SW480 (cell line): ENCODE measurements around the gene MBNL2.

Experiments
- DNase-seq: peaks from one replicate; pipeline ENCODE4 v3.0.0-alpha.2; 2016; ENCODE audit warnings: low spot score

Gene MBNL2

DNA sequence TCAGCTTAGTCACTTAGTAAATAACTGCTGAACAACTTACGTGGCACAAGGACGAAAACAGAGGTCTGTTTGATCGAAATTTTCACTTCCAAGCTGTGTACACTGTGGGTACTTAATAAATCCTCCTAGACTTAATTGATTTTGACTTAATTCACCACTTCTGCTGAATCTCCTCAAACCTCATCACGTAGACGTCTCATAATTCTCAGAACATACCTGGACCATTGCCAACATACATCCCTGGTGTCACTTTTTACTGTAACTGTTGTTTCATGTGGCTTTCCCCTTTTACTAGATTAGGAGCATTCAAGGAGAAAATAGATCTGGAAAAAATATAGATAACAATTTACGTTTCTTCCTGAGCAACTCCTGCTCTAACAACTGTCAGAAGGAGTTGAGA lies 105.0 kb downstream of the MBNL2 start:
- no peak for DNase-seq

DNA sequence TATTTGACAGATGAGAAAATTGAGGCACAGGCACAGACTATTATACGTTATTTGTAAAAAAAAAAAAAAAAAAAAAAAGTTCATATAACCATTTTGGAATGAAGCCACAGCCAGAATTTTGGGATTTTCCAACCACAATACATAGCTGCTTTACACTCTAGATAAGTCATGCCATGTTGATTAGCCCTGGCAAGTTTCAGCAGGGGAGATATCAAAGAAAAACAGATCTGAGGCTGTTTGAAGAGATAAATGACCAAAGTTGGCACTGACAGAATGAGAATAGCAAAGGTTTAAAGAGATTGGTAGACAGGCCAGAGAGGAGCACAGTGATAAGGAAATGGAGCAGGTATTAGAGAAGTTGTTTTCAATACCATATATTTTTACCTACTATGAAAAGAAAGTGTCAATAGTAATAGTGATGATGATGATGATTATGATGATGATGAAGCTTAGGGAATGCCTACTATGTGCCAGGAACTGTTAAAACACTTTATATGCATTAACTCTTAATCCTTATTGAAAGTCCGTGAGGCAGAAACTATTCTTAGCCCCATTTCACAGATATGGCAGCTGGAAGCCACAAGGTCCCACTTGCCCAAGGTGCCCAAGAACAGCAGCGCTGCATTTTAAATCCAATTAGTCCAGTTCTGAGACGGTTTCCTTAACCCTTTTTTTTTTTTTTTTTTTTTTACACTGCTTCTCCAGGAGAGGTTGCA lies 105.5 kb downstream of the MBNL2 start:
- no peak for DNase-seq

DNA sequence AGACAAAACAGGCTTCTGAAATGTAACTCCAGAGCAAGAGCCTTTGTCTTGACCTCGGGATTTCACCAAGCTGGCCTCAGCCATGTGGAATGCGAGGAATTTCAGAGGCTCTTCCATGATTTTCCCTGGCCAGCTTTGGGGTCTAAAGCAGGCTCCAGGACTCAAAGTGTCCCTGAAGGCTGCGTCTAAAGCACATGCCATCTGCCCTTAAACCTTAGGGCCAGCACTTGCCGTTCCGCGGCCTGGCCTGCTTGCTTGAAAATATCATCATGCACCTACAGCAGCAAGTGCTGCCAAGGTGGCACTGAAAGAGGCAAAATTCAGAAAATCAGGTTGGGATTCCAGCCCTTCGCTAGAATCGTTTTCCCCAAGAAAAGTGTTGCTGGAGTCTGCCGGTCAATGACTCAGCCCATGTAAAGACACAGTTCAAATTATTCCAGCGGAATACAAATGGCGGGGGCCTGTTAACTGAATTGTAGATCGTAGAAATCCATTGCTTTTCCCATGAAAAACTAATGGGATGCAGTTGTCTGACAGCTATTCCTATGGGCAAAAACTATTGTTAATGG lies 106.2 kb downstream of the MBNL2 start:
- no peak for DNase-seq

DNA sequence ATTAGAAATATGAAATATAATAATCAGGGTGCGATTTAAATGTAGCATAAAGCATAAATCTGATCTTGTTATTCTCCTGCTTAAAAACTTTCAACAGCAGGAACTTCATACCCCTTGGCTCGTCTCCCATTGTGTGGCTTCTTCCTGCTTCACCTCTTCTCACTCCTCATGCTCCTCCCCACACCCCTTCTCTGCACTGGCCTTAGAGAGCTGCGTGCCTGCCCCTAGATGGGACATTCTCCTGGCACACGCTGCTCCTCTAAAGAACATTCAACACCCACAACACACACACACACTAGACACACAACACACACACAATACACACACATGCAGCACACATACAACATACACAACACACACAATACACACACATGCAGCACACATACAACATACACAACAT lies 107.2 kb downstream of the MBNL2 start:
- DNase-seq = no peak

DNA sequence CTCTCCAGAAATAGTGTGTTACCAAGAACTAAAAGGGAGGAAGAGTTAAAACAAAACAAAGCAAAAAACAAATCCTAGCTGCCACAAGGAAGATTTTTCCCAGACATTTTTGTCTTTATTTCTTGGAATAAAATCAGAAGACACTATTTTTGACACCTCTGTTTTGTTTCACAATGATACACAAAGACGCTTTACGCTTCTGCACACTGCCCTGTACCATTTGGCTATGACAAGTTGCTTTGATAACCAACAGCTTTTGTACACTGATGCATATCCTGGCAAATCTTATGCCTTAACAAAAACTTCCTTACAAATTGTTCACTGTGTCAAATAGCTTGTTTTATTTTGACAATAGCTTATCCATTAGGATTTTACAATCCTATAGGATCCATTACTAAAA lies 108.3 kb downstream of the MBNL2 start:
- no peak for DNase-seq

DNA sequence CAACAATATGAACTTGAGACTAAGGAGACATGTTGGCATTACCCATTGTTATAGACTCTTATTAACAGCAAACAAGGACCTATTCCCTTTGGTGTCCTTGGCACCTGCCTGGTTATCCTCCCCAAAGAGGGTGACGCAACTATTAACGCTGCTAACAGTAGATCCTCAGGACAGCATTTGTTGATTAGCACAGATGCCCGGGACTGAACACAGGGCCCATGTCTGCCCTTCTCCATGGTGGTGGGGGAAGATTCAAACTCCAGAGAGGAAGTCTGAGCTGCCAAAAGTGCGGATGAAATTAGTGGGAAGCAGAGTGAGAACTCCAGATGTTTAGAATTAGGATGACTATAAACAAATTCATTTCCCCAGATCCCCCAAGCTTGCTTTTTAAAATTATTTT lies 110.6 kb downstream of the MBNL2 start:
- DNase-seq = no peak

DNA sequence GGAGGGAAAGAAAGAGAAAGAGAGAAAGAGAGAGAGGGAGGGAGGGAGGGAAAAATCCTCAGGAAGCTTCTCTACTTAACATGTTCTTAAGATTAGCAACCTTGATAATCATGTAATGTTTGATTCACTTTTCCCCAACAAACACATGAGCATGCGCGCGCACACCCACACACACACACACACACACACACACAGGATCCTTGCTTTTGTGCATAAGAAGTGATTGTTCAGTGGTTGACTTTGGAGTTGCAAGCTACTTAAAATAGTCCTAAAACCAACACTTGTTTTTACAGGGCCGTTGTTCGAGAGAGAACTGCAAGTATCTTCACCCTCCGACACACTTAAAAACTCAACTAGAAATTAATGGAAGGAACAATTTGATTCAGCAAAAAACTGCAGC lies 111.8 kb downstream of the MBNL2 start:
- no peak for DNase-seq

DNA sequence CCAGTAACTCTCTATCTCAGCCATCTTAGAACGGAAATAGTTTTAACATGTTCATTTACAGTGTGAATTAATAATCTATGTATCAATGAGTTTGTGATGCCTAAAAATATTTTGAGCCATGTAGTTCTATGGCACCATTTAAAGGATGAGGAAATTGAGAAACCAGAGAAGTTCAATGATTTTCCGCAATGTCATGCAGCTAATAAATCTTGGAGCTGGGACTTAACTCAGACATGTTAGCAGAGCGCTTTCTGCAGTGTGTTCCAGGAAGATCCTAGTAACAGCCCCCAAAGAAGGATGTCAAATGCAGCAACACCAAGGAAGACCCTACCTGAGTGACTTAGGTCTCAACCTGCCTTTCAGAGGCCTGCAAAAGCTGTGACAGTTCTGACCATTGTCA lies 112.6 kb downstream of the MBNL2 start:
- no peak for DNase-seq

DNA sequence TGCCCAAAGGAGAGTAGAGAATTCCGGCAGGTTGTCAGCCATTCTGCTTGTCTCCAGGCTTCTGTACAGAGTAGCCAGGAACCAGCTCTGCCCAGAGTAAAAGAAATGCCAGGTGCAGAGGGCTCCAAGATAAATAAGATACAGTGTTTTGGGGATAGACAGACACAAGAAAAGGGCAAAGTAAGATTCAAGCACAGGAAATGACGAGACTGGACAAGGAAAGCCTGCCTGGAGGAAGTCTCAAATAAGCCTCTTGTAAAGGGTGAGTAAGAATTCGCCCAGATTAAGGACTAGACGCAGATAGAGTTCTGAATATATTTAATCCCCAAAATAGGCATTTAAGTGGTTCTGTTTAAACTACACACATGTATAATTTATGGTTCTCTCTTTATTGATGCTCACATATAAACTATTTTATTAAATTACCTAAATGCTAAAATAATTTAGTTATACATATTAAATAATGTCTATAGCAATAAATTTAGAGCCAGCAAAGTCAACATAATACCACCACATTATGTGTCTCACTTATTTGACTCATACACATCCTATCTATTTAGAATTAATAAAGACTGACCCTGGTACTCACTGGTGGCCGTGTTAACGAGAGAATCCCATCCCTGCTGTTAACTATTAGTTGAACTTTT lies 113.5 kb downstream of the MBNL2 start:
- no peak for DNase-seq

DNA sequence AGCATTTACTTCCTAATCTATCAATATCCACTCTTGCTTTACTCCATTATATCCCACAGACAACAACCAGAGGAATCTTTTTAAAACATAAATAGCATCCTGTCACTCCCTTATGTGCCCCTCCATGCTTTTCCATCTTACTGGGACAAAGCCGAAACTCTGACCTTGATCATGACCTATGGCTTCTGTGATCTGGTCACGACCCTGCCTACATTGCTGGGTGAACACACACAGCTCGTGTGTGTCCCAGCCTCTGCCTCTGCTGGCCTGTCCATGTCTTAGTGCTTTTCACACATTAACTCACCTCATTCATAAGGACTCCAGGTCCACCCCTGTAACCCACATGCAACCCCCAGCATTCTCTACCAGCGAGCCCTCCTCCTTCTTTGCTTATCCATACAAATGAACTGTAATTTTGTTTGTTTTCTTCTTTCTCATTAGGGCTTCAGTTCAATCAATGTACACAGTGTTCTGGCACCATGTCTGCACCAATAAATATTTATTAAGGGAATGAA lies 115.9 kb downstream of the MBNL2 start:
- no peak for DNase-seq

DNA sequence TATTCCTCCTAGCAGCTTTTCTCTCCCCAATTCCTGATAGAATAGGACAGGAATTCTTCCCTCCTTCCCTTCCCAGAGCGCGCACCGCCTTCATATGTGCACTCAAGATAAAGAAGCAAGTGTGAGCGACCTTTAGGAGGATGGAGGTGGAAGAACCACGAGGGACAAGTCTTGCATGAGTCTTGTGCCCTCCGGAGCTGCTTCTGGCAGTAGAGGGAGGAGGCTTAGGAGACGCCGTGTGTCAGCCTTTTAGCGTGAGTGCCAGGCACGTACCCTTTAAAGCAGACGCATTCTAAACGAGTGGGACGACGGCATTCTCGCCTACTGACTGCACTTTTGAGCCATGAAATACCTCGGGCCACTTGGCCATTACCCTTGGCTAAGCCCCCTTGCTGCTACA lies 116.4 kb downstream of the MBNL2 start:
- DNase-seq = no peak

DNA sequence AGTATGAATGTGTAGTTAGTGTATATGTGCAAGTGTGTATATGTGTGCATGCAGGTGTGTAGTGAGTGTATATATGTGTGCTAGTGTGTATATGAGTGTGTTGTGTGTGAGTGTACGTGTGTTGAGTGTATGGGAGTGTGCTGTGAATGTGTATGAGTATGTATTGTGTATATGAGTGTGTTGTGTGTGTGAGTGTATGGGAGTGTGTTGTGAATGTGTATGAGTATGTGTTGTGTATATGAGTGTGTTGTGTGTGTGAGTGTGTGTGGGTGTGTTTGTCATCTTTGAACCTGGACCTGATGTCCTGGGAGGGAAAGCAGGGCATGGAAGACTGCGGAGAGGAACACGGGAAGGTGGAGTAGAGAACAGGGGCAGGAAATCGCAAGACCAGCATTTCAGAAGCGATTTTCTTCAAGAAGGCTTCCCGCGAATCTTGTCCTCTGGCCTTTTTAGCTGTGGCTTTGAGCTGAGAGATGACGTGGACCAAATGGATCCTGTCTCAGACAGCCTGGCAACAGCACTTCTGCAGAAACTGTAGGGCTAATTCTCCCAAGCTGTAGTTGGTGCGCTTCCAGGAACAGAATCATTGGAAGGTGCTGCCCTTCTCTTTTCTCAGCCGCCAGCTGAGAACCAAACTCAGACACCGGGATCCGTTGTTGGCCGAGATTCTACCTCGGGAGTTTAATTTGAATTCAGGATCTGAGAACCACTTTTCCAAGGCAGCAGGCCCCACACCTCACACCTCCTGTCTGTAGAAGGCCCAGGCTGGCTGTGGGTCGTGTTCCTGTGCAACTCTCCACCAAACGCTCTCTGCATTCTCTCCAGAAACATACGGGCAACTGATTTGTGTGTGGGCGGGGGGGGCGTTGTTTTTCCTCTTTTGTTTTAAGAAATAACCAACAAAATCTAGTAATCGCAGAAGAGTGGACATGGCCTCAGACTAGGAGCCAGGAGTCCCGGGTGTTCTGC lies 117.2 kb downstream of the MBNL2 start:
- DNase-seq = no peak

DNA sequence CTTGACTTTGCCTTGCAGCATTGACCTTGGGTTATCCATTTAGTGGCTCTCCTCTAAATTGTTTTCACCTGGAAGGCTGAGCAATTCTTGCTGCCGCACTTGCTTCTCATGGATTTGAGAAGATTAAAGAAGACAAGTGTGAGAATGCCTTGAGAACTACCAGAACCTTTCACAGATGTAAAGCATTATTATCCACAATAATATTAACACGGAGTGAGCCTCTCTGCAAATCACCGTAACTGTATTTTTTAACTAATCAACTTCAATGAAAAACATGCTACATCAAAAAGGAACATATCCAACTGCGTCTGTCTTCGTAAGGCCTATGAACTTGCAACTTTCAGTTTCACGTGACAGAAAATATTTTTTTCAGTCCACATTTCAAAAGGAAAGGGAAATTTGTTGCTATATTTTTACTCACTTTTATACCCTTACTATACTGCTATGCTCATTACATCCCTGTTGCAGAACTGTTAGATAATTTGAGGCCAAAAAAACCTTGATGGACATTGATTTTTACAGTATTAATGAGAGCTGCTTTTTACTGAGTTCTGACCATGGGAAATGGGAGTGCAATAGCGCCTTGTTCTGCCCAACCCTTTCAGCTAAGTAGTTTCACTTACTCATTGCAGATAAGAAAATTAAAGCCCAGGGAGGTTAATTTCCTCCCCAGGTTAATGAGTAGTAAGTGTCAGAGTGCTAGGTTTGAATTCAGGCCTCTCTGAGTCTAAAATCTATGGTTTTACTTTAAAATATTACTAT lies 118.0 kb downstream of the MBNL2 start:
- DNase-seq = no peak

DNA sequence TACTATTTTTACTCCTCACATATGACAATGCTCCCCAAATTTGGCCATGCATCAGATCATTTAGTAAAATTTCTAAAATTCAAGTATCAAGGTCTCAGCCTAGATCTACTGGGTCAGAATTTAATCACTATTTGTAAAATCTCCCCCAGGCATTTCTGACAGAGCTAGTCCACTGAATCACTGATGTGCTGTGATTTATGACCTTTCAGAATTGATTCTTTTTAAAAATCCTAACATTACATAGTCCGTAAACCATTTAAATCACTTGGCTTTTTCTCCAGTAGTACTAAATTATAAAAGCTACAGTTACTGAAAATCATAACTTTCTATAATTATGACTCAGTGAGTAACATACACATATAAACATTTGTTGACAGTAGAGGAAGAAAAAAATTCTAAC lies 119.0 kb downstream of the MBNL2 start:
- DNase-seq = no peak

DNA sequence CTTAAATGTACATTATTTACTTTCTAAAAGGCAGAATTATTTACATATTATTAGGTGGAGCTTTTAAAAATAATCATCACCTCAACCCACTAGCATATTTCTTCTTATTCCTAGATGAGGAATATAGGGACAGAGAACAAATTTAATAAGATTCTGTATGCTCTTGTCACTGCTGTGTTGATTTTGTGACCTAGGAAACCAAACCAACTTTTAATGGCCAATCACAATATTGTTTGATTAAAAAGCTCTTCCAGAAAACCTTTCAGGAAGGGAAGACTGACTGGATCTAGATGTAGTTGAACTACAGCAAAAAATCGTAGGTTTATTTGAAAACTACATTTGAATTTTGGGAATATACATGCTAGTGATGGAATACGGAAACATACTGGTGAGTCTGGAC lies 120.0 kb downstream of the MBNL2 start:
- DNase-seq = no peak

DNA sequence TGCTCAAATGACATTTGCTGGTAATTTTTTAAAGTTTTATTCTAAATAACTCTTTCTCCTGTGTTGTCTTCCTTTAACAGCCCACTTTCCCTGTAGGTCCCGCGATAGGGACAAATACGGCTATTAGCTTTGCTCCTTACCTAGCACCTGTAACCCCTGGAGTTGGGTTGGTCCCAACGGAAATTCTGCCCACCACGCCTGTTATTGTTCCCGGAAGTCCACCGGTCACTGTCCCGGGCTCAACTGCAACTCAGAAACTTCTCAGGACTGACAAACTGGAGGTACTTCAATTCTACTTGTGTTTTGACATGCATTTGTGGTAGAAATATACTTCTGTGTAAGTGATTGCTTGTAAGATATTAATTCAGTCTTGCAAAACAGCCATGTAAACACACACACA lies 120.8 kb downstream of the MBNL2 start:
- no peak for DNase-seq

DNA sequence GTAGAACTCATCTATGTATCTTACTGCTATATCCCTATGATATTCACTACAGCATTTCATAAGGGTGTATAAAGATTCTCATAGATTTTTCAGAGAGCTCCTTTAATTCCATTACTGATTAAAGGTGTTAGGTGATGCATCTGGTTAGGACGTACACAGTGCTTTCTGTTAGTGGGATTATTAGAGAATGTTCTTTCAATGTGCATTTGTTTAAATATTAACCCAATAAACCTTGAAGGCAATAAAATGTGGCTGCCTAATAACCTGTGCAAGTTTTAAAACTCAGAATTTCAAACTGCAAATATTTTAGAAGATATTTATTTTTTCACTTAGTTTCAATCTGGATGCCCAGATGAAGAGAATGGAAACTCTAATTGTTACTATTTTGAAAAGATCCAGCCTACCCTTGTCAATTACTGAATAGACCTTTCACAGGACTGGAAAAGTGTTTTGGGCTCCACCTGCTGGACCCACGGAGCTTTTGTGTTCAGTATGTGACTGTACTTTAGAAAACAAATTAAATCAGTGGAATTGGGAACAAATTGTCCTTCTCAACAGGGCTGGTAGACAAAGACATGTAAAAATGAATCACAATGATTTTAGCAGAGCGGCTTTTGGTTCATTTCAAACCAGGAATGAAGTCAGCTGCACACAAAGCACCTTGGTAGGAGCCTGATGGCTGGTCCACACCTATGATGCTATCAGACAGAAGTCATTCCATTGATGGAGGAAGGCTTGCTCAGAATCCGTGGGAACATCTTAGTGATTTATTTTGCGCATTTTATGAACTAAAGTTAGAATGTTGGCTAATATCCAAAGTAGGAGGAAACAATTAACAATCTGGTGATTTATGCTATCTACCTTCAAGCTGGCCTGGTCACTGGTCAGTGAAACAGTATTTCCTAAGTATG lies 122.4 kb downstream of the MBNL2 start:
- DNase-seq = peak; percentile 57

DNA sequence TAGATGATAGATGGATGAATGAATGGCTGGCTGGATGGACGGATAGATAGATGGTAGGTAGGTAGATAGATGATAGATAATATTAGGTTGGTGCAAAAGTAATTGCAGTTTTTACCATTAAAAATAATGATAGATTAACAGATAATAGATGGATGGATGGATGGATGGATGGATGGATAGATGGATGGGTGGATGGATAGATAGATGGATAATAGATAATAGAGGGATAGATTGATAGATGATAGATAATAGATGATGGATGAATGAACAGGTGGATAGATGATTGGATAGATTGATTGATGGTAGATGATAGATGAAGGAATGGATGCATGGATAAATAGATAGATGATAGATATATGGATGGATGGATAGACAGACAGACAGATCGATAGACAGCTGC lies 124.0 kb downstream of the MBNL2 start:
- DNase-seq = no peak

DNA sequence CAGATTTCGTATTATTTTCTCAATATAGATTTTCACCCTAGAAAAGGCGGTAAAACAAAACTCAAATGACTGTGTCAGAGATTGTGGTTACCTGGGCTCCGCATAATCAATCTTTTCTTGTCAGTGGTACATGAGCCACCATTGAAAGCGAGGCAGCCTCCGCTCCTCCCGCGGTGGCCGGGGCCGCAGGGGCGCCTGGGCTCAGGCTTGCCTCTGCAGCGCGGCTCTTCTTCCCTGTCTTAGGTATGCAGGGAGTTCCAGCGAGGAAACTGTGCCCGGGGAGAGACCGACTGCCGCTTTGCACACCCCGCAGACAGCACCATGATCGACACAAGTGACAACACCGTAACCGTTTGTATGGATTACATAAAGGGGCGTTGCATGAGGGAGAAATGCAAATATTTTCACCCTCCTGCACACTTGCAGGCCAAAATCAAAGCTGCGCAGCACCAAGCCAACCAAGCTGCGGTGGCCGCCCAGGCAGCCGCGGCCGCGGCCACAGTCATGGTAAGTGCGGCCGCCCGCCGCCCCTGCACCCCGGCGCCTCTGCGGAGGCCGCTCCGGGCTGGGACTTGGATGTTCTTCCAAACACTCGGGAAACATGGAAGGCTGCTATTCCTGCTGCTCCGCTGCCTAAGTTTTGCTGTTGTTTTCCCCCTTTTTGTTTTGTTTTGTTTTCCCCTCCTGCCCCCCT lies 124.6 kb downstream of the MBNL2 start:
- no peak for DNase-seq
